HG03175 (cell line): Measurements from ENCODE around the gene ATP6V0A1.

Experiments used
- ATAC-seq: cut with Tn5 transposase; IDR thresholded peaks from one replicate; pipeline ENCODE4 v1.9.1; 2021; ENCODE audit warnings: mild to moderate bottlenecking, moderate library complexity; ENCODE audit not compliant: unreplicated experiment

The ATP6V0A1 gene

DNA sequence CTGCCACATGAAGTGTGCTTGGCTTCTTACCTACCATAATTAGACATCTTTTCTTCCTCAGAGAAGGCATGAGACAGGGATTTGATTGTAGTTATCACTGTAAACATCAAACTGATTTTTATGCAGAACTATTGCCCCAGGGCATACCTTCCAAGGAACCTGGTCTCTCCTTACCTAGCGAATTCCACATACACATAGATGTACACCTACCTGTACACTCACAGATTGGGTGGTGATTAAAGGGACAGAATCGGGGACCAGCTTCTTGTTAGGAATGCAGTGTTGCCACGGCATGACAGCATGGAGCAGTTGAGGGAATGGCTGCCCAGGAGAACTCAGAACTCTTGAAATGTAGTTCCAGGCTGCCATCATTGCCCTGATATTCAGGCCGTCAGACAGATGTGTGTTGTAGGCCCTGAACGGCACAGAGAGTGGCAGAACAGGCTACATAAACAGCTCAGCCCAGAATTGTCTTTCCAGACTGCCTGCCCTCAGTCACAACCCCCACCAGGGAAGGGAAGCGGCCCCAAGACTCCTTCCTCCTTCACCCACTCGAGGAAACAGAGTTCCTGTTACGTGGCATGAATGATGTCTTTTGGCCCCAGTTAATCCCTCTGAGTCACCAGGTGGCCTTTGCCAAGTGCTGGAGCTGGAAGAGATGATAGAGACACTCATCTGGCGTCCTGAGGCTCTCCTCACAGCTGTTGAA is 59.5 kb downstream of the ATP6V0A1 start:
- no peak for ATAC-seq

DNA sequence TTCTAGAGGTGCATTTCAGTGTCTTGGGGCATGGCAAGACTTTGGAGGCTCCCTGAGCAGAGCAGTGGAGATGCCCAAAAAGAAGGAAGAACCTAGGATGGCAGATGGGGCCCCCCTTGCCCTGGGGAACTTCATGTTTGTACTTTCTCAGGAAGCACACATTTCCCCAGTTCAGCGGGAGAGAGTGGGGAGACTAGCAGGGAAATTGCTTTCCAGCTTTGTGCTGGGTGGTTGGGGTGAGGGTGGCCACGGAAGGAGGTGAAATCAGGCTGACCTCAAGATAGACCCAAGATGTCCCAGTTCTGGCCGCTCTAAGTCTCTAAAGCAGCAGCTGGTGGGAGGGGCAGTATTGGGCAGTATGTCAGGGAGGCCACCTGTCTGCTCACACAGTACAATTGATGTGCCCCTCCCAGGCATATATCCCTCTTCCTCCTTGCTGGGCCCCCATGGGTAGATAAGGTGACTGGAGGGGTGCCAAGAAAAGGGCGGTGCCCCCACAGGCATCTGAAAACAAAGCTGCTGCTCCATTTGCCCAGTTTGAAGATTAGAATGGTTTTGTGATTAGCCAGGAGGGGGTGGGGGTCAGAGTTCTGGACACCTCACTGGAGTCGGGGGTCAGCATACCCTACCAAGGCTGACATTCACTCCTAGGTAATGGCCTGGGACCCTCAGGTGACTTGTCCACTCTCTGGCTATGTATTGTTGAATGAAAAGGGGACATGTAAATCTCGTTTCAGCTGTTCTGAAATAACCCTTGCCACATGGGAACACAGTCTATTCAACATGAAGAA is 60.3 kb downstream of the ATP6V0A1 start:
- no peak for ATAC-seq

DNA sequence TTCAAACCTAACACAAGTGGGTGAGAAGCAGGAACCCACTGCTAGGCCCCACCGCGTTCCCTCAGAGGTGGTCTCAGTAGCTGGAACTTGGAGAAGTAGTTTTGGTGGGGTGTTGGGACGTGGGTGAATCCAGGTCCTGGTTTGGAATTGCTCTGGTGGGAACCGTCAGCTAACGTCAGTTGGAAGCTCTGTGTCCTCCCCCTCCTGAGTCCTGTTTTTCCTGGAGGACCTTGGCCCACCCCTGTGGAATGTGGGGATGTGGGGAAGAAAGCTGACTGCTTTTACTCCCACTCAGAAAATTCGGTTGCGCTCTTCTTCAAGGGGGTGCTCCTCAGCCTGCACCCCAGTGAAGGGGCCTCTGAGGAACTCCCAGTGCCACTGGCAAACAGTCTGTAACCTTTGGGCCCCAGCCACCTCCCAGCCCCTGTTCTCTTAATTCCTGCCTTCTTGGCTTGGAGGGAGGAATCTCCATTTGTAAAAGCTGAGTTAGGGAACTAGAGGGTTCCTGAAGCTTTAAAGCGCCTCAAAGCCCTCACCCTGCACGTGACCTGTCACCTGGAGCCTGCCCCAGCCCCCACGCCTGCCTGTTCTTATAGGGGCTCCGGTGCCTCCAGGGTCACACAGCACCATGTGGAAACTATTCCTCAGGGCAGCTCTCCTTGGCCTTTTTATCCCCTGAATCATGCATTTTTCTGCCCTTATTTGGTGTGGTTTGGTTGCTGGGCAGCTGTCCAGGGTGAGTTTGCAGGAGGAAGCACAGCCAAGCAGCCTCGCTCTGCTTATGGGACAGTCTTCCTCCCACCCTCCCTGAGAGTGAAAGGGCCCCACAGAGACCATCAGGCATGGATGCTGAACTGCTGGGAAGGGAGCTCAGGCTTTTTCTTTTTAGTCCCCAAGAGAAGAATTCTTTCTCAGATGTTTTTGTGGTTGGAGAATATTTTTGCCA is 61.1 kb downstream of the ATP6V0A1 start:
- no peak for ATAC-seq

DNA sequence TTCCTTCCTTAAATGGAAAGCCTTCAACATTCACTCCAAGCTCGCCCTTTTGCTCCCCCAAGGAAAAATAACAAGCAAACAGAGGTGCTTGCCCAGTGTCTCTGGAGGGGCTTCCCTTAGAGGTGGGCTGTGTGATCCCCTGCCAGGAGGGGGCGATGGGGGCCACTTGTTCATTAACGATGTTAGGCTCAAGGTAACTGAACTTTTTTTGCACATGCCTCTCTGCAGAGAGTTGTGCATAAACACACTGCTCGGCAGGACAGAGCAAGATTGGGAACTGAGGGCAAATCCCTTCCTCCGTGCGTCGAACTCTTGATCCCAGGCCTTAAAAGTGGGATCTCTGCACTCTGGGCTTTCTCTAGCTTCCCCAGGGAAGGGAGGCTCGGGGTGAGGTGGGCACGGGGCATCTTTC is 61.9 kb downstream of the ATP6V0A1 start:
- no peak for ATAC-seq

DNA sequence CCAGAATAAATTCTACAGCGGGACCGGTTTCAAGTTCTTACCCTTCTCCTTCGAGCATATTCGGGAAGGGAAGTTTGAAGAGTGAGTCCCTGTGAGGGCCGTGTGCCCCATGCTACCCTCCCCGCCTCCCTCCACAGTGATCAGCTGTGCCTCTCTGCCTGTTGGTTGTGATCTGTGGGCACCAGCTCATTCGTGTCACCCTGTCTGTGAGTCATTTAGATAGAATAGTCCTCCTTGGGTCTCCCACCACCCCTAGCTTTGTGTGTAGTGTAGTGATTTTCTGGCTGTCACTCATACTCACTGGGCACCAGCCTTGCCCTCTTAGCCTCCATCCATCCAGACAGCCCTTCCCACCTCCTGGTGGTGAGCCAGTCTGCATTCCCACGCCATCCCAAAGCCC is 62.4 kb downstream of the ATP6V0A1 start:
- ATAC-seq: no peak

DNA sequence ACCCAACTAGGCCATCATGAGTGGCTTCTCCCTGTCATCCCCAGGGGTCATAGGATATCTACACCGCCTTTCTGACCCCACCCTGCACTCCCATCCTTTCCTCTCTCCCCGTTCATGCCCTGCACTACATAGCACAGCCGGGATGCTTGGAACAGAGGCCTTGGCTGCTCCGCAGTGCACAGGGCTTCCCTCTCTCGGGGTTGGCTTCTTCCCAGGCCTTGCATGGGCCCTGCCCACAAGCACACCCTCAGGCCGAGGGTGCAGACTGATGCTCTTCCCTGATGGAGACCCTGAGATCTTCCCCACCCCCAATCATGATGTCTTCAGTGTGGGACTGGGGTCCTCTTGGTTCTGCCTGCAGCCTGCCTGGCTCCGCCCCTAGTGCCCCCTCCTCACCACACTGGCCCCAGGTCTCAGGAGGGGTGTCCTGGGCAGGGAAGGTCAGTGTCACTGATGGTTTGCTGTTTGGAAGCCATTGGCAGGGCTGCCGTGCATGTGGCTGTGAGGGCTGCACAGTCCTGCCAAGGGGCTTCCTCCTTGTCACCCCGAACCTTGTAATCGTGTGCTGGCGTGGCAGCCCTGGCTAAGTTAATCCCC is 63.1 kb downstream of the ATP6V0A1 start:
- no peak for ATAC-seq

GRCh38 chr17:42522263-42522790 is 63.6 kb downstream of the ATP6V0A1 start:
- ATAC-seq: no peak

- ATAC-seq: no peak
These were observed 64.2 kb downstream of the ATP6V0A1 start for GRCh38 chr17:42522798-42523278.

- ATAC-seq: no peak
These were observed 66.5 kb downstream of the ATP6V0A1 start for GRCh38 chr17:42525221-42525620.

DNA sequence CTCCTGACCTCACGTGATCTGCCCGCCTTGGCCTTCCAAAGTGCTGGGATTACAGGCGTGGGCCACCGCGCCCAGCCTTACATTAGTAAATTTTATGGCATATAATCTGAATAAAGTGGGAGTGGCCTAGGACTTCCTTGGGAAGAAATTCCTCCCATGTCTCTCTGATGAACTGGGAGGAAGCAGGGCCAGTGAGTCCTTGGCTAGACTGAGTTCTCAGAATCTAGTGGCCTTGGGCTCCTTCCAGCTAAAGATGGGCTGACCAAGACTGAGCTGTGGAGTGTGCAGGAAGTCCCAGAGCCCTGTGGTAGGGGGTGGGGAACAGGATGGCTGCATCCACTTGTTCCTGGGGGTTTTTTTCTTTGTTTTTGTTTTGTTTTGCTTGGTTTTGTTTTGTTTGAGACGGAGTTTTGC is 67.4 kb downstream of the ATP6V0A1 start:
- ATAC-seq: no peak

DNA sequence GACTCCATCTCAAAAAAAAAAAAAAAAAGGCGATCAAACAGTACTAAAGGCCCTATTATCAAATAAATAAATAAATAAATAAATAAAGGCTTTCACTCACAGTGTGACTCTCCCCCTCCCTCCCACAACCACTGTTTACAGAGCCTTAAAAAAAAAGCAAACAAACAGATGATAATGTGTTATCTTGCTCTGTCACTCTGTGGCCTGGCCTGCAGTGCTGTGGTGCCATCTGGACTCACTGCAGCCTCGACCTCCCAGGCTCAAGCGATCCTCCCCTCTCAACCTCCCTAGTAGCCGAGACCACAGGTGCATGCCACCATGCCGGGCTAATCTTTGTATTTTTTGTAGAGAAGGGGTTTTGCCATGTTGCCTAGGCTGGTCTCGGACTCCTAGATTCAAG is 69.3 kb downstream of the ATP6V0A1 start:
- ATAC-seq: no peak

DNA sequence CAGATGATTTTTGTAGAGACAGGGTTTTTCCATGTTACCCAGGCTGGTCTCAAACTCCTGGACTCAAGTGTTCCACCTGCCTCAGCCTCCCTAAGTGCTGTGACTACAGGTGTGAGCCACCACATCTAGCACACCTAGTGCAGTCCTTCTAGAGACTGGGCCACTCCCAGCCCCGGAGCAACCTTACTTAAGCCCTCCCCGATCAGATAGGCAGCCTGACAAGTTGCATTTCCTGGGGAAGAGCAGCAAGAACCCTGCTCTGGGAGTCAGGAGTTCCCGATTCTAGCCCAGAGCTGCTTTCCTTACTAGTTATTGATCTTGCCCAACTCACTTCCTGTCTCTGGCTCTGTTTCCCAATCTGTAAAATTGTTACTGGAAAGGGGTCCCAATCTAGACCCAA is 70.4 kb downstream of the ATP6V0A1 start:
- no peak for ATAC-seq

DNA sequence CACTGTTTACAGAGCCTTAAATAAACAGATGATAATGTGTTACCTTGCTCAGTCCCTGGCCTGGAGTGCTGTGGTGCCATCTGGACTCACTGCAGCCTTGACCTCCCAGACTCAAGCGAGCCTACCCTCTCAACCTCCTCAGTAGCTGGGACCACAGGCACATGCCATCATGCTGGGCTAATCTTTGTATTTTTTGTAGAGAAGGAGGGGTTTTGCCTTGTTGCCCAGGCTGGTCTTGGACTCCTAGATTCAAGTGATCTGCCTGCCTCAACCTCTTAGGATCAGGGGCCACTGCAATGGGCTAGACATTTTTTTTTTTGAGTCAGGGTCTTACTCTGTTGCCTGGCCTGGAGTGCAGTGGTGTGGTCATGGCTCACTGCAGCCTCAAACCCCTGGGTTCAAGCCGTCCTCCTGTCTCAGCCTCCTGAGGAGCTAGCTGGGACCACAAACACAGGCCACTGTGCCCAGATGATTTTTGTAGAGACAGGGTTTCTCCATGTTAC is 72.3 kb downstream of the ATP6V0A1 start:
- no peak for ATAC-seq

DNA sequence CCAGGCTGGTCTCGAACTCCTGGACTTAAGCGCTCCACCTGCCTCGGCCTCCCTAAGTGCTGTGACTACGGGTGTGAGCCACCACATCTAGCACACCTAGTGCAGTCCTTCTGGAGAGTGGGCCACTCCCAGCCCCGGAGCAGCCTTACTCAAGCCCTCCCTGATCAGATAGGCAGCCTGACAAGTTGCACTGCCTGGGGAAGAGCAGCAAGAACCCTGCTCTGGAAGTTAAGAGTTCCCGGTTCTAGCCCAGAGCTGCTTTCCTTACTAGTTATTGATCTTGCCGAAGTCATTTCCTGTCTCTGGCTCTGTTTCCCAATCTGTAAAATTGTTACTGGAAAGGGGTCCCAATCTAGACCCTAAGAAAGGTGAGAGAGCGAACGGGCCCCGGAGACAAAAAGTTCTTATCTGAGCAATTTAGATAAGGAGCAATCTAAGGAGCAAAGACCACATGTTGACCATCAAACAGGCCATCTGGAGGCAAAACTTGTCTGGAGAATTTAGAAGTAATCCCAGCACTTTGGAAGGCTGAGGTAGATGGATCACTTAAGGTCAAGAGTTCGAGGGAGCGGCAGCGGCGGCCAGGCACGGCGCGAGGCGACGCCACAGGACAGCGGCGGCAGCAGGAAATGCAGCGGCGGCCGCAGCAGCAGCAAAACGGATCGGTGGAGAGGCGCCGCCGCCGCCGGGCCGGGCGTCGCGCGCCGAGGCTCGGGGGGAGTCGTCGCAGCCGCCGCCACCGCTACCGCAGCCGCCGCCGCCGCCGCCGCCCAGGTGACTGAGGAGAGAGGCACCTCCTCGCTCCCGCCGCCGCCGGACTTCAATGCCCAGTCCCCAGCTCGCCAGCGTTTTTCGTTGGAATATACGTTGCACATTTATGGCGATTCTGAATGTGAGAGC is 73.0 kb downstream of the ATP6V0A1 start:
- ATAC-seq: no peak

DNA sequence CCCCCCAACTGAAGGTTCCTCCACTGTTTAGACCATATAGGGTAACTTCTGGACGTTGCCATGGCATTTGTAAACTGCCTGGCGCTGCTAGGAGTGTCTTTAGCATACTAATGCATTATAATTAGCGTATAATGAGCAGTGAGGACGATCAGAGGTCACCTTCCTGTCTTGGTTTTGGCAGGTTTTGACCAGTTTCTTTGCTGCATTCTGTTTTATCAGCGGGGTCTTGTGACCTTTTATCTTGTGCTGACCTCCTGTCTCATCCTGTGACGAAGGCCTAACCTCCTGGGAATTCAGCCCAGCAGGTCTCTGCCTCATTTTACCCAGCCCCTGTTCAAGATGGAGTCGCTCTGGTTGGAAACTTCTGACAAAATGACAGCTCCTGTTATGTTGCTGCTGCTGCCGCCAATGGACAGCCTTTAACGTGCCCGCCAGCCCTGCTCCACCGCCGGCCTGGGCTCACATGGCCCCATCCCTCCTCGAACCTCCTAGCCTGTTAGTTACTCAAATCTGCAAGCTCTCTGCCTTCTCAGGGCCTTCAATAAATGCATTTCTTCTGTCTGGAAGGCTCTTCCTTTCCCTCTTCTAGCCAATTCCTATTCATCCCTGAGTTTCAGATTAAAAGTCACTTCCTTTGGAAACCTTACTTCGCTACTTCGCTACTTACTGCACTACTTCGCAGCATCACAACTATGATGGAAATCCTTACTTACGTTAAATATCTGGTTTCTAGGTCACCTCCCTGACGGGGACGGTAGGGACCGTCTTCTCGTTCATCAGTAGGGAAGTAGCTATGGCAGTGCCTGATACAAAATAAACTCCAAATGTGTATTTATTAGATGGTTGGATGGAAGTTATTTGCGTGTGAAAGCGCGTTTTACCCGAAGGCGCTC is 76.7 kb downstream of the ATP6V0A1 start:
- ATAC-seq: no peak

GRCh38 chr17:42536048-42536371 is 77.3 kb downstream of the ATP6V0A1 start, which contains the start of gene NAGLU:
TSS of gene NAGLU (plus strand) at chr17:42536241. CDS start at chr17:42536273, 32 bp downstream.
- peak; percentile 87 for ATAC-seq

DNA sequence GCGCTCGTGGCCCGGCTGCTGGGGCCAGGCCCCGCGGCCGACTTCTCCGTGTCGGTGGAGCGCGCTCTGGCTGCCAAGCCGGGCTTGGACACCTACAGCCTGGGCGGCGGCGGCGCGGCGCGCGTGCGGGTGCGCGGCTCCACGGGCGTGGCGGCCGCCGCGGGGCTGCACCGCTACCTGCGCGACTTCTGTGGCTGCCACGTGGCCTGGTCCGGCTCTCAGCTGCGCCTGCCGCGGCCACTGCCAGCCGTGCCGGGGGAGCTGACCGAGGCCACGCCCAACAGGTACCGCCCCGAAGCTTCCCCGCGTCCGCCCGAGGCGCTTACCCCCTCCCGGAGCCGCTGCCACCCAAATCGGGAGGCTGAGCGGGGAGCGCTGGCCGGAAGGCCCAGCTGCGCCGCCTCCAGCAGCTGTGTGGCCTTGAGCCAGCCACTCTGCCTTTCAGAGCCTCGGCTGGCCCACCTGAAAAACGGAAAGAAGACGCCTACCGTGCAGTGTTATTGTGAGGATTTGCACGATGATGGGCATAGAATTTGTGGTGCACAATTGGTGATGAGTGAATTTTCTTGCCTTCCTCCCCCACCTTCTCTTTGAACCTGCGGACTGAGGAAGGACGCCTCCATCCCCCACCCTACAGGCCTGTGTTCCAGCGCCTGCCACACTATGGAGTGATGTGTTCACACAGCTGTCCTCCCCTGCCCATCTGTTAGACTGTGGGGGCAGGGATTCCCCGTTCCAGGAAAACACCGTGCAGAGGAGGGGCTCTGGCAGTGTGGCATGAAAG is 77.9 kb downstream of the ATP6V0A1 start:
- peak; percentile 73 for ATAC-seq
